HG03103 (cell line): ENCODE results near the gene ULK4.
"Not testable (repeated sequence)": the region's sequence is repeated elsewhere in the genome, so short reads cannot be mapped to it uniquely, and the experiment has no call there.

Experiments
- ATAC-seq: cut with Tn5 transposase; IDR thresholded peaks from one replicate; pipeline ENCODE4 v1.9.1; 2021; ENCODE audit warnings: low read depth; ENCODE audit not compliant: unreplicated experiment

ULK4 gene

DNA sequence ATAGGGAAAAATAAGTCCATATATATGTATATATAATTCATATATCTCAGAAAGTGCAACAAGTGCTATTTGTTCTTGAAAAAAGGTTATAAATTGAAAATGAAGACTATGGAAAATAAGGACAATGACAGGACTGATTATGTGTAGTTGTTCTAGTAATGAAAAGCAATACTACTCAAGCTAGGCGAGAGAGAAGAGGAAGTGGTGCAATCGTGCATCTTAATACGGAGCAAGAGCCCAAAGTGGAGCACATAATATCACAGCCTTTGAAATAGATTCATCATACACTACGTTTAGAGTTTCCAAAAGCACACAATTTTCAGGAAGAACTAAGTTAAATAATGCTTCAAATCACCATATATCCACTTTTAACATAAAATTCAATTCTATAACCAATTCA is 87.9 kb downstream of the ULK4 start:
- no peak for ATAC-seq

DNA sequence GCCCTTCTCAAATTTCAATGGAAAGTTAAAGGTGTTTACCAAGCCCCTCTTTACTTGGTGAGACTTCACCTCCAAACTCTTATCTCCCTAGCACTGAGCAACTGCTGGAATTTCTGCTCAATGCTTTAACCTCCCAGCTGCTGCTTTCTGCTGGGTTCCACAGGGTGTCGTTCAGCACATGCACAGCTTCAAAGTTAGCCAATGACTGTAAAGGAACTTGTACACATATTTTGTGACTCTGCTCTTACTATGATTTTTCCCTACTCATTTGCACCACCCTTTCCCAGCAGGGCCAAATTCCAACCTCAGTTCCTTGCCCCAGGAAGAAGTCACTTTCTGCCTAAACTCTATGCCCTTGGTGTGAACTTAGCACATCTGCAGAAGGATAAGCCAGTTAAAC is 89.7 kb downstream of the ULK4 start:
- ATAC-seq, result no peak

DNA sequence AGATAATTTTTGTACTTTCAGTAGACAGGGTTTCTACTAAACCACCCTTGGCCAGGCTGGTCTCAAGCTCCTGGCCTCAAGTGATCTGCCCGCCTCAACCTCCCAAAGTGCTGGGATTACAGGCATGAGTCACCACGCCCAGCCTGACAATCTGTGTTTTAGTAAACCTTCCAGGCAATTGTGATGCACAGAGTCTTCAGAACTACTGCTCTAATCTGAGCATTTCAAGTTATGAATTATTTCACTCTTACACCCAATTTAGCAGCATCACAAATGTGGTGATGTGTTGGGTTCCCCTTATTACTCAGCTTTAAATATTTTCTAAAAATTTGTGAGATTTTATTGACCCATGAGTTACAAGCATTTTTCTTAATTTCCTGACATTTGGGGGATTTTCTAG is 94.4 kb downstream of the ULK4 start:
- ATAC-seq, result no peak

DNA sequence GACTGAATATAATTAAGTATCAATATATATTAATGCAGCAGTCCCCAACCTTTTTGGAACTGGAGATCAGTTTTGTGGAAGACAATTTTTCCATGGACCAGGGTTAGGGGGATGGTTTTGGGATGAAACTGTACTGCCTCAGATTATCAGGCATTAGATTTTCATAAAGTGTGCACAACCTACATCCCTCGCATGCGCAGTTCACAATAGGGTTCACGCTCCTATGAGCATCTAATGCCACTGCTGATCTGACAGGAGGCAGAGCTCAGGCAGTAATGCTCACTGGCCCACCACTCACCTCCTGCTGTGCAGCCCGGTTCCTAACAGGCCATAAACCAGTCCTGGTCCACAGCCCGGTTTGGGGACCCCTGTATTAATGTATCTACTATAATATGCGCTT is 95.6 kb downstream of the ULK4 start:
- ATAC-seq, result no peak

DNA sequence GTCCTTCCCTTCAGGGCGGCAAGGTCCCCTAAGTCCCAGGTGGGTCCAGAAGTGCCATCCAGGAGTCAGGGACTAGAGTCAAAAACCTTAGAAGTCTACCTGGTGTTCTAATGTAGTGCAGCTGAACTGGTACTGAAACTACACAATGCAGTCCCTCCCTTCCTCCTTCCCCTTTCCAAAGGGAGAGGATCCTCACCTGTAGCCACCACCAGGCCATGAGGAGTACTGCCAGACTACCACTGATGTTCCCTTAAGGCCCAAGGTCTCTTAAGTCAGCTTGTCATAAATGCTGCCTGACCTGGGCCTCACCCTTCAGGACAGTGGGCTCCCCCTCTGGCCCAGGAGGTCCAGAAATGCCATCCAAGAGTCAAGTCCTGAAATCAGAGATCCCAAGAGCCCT is 98.9 kb downstream of the ULK4 start:
- no peak for ATAC-seq

DNA sequence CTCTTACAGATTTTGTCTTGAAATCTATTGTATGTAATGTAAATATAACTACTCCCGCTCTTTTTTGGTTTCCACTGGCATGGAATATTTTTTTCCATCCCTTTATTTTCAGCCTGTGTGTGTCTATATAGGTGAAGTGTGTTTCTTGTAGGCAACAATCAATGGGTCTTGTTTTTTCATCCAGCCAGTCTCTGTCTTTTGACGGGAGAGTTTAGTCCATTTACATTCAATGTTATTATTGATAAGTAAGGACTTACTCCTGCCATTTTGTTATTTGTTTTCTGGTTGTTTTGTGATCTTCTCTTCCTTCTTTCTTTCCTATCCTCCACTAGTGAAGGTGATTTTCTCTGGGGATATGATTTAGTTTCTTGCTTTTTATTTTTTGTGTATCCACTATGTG is 101.4 kb downstream of the ULK4 start:
- ATAC-seq, result not testable (repeated sequence)

DNA sequence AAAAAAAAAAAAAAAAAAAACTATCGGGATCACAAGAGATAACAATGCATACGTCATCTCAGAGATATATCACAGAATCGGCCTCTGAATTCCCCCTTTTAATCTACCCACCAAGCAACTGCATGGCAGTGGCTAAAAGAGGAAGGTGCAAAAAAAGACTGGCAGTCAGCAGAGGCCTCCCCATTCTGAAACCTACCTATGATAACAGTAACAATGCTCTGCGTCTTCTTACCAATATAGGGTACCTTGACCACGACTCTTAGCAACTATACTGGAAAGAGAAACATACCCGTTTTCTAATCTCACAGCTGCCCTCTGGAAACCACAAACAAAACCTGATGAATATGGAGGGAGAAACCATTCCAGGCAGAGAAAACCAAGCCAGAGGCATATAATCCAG is 106.9 kb downstream of the ULK4 start:
- ATAC-seq, result no peak

DNA sequence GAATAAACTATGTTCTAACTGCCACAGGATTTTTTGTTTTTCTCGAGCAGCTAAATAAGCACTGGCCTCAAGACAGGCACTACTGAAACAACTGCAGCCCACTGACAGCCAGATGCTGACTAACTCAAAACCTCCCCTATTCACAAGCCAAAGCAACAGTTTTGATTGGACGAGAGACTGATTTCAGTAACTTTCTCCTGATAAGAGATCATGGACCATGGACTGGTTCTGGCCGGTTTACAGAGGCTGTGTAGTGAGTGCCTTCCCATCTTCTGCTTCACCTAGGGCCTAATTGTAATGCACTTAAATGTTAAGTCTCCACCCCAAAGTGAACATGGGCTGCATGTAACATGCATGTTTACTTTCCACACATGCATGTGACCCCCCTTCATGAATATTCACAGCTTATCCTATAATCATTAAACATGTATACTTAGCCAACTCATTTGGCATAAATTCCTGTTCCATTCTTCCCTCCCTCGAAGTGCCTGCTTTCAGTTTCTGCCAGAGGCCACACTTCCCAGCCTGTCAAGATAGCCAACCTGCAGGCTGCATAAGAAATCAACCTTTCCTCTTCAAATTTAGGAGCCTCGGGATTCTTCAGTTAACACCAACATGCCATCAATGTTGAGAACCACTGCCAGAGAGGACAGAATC is 108.2 kb downstream of the ULK4 start:
- no peak for ATAC-seq

DNA sequence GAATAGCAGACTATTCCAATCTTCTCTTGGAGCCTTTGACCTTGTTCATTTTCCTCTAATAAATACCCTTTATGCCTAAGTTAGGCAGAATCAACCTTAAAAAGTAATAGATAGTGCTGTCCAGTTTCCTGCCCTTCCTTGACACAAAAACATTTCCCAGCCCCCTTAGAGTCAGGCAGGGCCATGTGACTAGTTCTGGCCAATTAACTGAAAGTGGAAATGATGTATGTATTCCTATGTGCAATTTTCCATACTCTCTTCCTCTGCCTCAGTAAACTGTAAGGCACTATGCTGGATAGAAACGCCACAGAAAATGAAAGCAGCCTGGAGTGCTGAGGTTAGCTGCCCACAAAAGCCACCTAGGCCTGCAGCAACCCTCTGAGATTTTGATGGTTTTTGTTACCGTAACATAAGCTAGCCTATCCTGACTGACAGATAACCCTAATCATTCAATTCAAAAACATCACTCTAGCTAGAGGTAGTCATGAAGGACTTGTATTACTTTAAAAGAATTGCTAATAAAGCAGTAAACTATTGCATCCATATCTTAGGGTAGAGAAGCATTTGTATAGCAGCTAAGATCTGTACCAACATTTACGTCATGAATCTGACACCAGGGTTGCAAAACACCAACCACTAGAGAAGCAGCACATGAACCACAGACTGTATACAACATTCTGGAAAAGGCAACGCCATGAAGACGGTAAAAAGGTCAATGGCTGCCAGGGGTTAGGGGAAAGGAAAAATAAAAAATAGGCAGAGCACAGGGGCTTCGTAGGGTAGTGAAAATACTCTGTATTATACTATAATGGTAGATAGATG is 112.9 kb downstream of the ULK4 start:
- no peak for ATAC-seq

DNA sequence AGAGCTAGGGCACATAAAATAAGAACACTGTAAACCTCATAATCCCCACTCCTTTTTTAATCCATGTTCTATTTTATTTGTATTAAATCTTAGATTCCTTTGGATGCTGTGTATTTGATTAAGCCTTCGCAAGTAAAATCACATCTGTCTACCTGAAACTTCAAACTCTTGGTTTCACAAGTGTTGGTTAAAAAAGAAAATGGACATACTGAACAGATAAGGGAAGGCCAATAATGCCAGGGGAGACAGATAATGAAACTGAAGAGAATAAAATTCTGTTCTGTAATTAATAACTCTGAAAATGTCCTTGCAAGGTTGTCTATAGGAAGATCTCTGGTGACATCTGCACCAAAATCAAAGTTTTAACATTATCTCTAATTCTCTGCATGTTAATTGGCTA is 114.2 kb downstream of the ULK4 start:
- no peak for ATAC-seq

DNA sequence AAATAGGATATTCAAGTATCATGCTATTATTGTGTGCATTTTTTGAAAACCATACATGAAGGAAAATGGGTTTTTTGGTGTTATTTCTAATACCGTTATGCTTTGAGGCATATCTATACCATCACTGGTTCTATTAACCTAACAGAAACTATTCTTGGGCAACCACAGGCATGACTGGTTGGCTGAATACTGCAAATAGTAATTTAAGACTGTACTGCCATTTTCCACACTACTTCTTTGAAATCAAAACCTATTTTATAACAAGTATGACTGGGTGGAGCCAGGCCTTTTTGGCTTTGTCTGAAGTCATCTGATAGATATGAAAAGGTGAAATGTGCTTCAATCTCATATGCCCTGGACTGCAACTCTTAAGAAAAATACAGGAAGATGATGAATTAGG is 115.1 kb downstream of the ULK4 start:
- no peak for ATAC-seq

DNA sequence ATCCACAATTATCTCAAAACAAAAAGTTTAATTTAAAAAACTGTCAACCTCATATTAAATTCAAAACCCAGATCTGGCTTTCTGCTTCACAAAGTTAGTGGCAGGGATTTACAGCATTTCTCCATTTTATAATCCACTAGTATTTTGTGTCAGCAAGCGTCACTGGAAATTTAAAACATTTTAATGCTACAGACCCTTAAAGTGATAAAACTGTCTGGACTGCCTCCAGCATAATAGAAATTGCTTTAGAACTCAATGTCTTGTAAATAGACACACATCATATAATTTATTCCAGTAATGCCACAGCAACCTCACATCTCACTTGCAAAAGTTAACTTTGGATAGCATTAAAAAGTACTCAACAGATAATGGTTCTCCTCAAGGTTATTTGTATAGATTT is 116.1 kb downstream of the ULK4 start:
- ATAC-seq, result no peak

DNA sequence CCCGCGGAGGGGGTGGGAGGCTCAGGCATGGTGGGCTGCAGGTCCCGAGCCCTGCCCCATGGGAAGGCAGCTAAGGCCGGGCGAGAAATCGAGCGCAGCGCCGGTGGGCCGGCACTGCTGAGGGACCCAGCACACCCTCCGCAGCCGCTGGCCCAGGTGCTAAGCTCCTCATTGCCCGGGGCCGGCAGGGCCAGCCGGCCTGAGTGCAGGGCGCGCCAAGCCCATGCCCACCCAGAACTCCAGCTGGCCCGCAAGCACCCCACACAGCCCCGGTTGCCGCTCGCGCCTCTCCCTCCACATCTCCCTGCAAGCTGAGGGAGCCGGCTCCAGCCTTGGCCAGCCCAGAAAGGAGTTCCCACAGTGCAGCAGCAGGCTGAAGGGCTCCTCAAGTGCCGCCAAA is 117.6 kb downstream of the ULK4 start:
- ATAC-seq, result not testable (repeated sequence)

DNA sequence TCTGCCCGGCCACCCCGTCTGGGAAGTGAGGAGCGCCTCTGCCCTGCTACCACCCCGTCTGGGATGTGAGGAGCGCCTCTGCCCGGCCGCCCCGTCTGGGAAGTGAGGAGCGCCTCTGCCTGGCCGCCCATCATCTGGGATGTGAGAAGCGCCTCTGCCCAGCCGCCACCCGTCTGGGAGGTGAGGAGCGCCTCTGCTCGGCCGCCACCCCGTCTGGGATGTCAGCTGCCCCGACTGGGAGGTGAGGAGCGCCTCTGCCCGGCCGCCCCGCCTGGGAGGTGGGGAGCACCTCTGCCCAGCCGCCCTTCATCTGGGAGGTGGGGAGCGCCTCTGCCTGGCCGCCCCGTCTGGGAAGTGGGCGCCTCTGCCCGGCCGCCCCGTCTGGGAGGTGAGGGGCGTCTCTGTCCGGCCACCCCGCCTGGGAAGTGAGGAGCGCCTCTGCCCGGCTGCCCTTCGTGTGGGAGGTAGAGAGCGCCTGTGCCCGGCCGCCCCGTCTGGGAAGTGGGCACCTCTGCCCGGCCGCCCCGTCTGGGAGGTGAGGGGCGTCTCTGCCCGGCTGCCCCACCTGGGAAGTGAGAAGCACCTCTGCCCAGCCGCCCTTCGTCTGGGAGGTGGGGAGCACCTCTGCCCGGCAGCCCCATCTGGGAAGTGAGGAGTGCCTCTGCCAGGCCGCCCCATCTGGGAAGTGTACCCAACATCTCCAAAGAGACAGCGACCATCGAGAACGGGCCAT is 120.8 kb downstream of the ULK4 start:
- not testable (repeated sequence) for ATAC-seq

DNA sequence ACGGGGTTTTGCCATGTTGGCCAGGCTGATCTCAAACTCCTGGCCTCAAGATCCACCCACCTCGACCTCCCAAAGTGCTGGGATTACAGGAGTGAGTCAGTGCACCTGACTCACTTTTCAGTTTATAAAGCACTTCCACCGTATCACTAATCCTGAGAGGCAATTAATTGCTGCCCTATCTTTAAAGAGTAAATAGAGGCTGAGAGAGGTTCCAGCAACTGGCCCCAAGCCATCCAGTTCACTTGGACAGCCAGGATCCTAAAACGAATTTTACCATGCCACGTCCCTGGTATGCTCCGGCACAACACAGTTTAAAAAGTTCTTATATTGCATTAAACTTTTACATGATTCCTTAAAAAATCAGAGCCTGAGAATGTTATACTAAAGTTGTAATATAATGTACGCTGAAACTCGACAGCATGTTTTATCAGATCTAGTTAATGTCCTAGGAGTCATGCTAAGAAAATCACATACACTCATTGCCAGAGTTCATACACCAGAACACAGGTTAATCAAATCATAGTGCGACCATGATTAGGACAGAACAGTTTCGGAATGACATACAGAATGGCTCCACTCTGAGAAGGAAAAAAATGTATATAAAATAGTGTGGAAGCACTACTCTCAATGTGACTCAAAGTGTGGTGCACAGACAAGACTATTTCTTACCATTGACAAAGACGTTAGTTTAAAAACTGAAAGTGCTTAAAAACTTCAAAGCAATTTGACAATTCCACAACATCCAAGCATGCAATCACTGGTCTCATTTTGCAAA is 125.4 kb downstream of the ULK4 start:
- peak; percentile 82 for ATAC-seq

DNA sequence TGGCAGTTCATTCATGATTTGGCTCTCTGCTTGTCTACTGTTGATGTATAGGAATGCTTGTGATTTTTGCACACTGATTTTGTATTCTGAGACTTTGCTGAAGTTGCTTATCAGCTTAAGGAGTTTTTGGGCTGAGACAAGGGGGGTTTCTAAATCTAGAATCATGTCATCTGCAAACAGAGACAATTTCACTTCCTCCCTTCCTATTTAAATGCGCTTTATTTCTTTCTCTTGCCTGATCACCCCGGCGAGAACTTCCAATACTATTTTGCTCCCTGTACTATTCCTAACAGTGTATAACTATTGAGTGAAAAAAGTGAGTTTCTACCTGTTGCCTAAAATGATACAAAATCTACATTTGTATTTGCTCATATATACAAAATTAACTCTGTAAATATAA is 128.3 kb downstream of the ULK4 start:
- ATAC-seq, result no peak

DNA sequence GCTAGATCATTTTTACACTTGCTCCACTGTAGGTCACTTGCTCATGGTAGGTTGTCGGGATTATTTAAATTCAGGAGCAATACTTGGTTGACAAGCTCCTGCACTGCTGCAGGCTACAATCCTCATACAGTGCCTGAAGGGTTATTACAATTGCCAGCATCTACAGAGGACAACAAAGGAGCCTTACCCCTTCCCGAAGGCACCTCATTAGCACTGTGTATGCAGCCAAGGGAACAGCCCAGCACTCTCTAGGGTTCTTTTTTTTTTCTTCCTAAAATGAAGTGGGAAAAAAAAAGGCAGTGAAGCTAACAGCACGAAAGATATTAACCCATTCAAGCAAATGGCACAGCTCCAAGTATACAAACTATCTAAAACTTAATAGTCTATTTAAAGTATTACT is 142.7 kb downstream of the ULK4 start:
- ATAC-seq, result no peak

DNA sequence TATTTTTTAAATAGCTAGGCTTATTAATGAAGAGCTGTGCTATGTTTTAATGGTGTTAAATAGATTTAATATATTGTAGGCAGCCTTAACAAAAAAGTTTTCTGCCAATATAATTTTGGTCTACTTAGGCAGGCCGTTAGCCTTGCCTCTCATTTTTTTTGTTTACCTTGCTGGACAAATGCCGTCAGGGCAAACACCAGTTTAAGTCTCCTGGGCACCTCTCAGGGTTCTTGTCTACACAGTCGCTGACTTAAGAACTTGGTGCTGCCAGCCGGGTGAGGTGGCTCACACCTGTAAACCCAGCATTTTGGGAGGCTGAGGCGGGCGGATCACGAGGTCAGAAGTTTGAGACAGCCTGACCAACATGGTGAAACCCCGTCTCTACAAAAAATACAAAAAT is 153.3 kb downstream of the ULK4 start:
- no peak for ATAC-seq

DNA sequence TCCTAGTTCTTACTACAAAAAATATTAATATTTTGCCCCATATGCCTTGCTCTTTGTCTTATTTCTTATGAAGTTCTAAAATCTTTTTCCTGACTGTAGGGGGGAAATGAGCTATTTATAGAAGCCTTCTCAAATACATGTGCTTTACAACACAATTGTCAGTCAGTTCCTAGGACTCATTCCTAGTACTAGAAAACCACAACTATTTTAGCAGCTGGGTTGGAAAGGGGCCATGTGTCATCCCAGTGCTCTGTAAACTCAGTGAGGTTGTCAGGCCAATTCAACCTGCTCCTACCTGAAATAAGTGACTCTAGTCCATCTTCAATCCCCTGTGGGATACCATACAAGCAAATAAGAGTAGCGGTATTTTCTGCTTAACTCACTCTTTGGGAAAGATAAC is 153.8 kb downstream of the ULK4 start:
- ATAC-seq, result no peak

DNA sequence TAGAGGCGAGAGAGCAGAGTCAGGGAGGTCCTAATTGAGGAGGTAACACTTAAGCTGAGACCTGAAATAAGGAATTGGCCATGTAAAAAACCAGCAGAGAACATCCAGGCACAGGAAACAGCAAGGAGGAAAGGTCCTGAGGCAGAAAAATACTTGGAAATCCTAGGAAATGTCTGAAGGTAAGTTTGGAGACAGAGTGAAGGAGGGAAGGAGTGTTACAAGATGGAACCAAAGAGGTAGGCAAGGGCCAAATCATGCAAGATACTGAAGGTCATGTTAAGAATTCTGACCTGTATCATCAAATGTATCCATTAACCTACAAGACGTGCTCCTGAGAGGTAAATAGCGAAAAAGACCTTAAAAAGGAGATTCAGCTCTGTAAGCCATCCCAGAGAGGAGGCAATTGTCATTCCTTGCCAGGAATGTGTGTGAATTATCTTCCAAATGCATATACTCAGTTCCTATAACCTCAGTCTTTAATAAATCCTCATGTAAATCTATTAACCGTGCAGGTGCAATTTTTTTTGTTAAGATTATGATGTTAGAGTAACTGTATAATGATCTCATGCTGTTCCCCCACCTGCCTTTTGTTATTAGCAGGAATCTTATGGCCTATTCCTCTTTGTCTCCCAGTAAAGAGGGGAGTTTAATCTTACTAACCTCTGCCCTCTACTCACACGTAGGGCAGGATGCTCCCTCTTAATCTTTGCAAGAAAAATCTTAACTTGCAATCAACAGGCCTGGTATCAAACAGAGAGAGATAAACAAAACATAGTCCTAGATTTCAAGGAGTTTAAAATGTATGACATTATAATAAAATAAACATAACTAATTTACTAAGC is 166.9 kb downstream of the ULK4 start:
- no peak for ATAC-seq
